KG1 (cell line): ENCODE measurements around the gene KIF27.
"Not testable (repeated sequence)": the region's sequence is repeated elsewhere in the genome, so short reads cannot be mapped to it uniquely, and the experiment has no call there.

Source experiments
- DNase-seq: peaks from one replicate; lab custom pipeline; 2025; lab: John Stamatoyannopoulos, UW

Gene KIF27

DNA sequence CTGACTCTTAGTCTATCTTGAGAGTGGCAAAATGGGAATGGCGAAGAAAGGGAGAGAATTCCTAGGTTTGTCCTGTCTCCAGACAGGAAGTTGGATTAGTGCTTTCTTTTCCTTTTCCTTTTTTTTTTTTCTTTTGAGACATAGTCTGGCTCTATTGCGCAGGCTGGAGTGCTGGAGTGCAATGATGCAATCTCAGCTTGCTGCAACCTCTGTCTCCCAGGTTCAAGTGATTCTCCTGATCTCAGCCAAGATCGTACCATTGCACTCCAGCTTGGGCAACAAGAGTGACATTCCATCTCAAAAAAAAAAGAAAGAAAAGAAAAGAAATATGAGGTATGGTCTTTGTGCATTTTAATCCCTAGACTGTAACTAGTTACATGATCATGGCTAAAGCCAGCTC, 12.6 kb upstream of the KIF27 start:
- DNase-seq = no peak

DNA sequence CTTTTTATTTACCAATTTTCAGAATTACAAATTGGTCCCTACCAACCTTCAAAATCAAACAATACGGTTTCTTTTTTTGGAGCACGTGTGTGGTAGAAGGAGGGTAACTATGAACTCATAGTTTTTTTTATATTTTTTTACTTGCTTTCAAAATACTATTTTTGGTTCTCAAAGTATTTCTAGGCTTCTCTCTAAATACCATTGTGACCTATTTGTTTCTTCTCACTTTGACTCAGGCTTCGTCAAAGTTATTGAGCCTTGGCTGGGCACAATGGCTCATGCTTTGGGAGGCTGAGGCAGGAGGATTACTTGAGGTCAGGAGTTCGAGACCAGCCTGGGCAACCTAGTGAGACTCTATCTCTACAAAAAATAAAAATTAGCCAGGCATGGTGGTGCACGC, 11.6 kb upstream of the KIF27 start:
- DNase-seq = no peak

DNA sequence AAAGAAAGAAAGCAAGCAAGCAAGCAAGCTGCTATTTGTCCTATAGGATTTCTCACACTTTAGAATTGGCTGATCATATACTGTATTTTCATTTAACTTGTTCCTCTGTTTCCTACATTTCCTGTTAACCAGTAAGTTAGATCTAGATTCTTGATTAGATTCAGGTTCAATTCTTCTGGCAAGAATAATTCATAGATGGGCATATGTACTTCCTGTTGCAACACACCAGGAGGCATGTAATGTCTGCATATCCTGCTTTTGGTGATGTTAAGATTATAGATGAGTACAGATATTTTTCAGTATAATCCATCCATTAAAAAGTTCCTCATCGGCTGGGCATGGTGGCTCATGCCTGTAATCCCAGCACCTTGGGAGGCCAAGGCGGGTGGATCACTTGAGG, 10.8 kb upstream of the KIF27 start:
- no peak for DNase-seq

DNA sequence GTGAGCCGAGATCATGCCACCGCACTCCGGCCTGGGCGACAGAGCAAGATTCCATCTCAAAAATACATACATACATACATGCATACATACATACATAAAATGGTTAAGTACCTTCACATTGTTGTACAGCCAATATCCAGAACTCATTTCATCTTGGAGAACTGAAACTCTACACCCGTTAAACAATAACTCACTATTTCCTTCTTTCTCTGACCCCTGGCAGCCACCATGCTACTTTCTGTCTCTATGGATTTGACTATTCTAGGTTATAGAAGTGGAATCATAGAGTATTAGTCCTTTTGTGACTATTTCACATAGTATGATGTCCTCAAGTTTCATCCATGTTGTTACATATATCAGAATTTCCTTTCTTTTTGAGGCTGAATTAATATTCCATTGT, 9.6 kb upstream of the KIF27 start:
- DNase-seq = no peak

DNA sequence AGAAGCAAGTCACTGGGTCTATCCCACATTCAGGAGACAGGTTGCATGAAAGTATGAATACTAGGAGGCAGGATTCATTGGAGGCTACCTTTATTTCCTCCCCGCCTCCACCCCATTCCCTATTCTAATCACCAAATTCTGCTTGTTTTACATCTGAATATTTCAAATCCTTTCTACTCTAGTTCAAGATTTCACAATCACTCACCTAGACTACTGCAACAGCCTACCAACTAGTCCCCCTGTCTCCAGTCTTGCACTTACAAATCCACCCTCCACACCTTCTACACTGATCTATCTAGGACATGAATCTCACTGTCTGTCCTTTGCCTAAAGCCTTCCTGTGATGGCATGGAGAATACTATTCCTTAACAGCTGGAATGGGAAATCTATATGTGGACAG, 6.4 kb upstream of the KIF27 start:
- no peak for DNase-seq

DNA sequence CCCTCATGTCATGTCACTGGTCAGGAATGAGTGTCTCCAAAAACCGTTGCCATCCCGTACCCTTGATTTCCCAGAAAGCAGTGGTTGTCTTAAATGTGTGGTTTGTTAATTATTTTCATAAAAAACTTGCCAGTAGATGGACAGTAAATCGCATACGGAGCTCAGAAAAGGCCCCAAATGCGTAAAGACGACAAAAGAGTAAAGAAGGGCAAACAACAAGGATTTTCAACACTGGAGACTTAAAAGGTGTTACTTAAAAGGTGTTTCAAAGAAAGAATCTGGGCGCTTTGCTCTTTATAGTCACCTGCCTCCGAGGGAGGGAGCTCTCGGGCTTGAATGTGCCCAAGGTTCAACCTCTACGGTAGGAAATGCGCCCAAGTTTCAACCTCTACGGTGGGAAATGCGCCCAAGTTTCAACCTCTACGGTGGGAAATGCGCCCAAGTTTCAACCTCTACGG, 734 bp downstream of the KIF27 start:
- no peak for DNase-seq

DNA sequence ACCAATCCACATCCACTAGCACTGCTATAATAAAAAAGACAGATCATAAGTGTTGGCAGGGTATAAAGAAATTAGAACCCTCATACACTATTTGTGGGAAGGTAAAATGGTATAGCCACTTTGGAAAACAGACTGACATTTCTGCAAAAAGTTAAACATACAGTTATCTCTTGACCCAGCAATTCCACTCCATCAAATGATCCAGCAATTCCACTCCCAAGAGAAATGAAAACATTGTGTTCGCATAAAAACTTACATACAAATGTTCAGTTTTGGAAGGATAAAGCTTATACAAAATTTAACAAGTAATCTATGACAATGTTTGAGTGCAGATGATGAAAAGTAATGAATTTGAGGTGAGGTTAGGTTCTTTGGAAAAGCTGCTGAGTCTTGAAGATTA, 2.1 kb downstream of the KIF27 start:
- DNase-seq = no peak

DNA sequence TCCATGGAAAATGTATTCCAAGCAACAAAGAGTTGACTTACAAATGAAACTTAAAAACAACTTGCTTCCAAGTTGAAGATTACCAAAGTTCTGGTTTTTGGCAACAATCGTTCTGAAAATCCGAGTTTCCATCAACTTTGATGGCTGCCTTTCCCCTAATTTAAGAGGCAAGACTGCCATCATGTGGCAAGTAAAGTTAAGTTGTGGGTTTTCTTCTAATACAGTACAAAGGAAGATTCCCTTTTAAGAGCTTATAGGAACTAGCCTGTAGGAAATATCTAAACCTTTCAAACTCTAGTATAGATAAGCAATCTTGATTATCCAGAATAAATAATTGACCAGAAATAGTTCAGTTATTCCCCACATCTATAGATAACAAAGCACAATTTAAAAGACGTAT, 9.0 kb downstream of the KIF27 start:
- not testable (repeated sequence) for DNase-seq

DNA sequence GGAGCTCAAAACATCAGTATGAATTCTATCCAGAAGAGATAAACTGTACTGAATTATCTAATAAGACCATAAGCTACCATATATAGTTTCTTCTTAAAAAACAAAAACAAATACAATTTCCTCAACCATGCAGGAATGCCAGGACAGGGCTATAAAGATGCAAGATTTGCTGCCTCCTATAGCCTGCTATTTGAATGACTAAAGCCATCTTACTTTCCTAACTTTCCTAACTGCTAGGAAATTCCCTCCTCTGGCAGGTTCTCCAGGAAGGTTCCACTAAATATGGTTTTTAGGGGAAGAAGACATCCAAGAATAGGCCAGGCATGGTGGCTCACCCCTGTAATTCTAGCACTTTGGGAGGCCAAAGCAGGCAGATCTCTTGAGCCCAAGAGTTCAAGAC, 15.1 kb downstream of the KIF27 start:
- no peak for DNase-seq

DNA sequence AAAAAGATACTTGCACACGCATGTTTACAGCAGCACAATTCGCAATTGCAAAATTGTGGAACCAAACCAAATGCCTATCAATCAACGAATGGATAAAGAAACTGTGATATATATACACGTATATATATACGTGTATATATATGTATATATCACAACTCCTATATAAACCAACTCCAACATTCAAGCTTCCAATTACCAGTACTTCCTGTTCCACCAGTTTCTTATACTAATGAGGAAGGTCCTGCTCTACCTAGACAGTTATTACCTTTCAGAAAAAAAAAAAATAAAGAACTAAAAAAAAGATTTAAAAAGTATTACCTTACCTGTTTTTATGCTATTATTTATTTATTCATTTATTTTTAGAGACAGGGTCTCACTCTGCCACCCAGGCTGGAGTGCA, 20.6 kb downstream of the KIF27 start:
- DNase-seq = not testable (repeated sequence)

DNA sequence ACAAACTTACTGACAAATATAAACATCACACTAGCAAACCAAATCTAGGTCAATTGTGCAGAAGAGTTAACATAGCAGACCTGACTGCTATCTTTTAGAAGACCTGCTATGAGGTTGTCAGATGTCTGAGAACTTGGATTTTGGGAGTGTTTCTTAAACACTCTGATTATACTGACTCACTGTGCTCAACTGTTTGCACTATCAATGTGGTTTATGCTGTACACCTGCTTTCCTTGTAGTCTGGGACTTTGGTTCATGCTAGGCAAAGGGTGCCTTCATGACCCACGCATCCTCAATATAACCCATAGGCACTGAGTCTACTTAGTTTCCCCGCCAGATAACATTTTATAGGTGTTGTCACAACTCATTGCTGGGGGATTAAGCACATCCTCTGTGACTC, 26.9 kb downstream of the KIF27 start:
- DNase-seq = not testable (repeated sequence)

DNA sequence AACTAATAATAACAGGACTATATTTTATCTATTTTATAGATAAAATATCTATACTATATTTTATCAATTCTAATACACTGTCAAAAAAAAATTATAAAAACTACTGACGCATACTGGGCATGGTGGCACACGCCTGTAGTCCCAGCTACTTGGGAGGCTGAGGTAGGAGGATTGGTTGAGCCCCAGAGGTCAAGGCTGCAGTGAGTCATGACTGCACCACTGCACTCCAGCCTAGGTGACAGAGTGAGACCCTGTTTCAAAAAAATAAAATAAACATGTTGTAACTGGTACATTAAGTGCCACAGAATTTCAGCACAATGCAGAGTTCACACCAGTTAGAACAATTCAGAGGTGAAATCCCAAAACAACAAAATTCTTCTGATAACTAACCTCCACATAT, 34.7 kb downstream of the KIF27 start:
- not testable (repeated sequence) for DNase-seq

DNA sequence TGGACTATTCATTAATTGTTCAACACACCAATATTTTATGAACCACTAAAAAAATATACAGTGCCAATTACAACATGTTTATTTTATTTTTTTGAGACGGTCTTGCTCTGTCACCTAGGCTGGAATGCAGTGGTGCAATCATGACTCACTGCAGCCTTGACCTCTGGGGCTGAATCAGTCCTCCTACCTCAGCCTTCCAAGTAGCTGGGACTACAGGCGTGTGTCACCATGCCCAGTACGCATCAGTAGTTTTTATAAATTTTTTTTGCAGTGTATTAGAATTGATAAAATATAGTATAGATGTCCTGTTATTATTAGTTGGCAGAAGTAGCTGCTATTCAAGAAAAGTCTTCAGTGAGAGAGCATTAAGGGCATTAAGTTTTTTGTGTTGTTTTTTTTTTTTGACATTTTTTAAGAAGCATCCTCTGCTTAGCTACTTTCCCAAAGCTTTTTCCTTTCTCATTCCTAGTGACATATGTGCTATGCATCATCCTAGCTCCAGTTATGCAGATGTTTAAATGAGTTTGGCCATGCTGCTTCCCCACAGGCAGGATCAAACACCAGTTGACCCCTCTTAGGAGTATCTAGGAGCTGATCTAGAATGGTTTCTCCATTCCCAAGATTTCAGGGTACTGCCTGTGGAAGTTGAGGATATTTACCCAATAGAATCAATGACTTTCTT, 35.5 kb downstream of the KIF27 start:
- DNase-seq = not testable (repeated sequence)

DNA sequence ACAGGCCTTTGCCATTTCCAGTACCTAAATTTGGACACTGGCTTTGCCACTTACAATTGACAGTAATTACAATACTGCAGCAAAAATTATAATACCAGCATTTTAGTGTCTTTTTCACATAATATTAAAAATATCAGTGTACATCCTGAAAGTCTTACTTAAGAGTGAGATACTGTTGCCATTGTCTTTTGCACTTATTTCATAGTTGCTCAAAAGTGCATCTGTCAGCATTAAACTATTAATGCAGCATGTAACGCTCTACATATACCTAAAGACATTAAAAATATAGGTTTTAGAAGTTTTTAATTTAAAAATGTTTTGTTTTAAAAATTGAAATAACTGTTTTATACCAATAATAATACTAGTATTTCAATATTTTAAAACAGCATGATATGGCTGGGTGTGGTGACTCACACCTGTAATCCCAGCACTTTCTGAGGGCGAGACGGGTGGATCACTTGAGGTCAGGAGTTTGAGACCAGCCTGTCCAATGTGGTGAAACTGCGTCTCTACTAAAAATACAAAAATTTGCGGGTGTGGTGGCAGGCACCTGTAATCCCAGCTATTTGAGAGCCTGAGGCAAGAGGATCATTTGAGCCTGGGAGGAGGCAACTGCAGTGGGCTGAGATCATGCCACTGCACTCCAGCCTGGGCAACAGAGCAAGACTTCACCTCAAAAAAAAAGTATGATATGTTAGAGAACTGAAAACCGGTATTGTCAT, 39.4 kb downstream of the KIF27 start:
- not testable (repeated sequence) for DNase-seq

DNA sequence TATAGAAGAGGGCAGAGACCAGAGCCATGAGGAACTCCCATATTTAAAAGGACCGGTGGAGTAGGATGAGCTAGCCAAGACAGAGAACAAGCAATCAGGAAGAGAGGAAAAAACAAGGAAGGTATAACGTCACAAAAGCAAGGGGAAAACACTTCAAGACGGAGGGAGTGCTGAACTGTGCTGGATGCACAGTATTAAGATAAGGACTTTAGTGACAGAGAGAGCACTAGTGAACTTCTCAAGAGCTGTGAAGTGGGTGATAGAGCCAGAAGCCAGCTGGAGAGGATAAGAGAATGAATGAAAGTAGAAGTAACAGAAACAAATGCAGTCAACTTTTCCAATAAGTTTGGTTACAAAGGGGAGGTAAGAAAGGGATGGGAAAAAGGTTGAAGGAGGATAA, 45.7 kb downstream of the KIF27 start:
- not testable (repeated sequence) for DNase-seq

DNA sequence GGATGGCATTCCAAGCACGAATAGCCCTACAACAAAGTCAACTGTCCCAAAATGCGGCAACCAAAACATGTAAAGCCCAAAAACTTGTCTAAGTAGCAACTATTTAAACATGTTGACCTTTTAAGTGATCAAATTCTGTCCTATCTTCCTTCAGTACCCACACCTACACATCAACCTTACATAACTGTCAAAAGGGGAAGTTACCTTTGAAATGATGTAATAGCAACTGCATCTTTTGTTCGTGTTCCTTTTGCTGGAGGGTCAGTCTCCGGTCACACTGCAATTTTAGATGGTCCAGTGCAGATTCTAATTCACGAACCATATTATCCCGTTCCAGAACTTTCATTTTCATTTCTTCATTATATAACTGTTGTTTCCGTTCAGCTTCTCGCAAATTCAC, 71.3 kb downstream of the KIF27 start:
- not testable (repeated sequence) for DNase-seq

DNA sequence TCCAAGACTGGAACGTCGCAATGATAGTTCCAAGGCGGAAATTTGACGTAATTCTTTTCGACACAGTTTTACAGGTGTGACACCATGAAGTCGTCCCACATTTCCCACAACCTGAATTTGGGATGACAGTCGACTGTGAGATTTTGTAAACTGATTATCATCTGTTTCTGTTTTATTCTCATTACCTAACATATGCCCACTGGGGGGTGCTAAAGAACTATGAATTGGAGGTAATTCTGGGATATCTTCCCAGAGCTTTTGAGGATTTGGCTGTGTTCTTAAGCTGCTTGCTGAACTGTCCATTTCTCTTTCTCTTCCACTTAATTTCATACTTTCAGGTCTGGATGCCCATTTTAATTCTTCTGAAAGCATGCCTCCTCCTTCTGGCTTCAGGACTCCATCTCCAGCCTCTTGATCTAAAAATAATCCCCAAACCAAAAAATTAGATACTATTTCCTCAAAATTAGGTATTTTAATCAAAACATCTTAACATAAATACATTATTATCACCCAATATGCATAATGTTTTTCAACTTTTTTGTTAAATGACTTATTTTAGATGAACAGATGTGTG, 84.1 kb downstream of the KIF27 start:
- DNase-seq = not testable (repeated sequence)

DNA sequence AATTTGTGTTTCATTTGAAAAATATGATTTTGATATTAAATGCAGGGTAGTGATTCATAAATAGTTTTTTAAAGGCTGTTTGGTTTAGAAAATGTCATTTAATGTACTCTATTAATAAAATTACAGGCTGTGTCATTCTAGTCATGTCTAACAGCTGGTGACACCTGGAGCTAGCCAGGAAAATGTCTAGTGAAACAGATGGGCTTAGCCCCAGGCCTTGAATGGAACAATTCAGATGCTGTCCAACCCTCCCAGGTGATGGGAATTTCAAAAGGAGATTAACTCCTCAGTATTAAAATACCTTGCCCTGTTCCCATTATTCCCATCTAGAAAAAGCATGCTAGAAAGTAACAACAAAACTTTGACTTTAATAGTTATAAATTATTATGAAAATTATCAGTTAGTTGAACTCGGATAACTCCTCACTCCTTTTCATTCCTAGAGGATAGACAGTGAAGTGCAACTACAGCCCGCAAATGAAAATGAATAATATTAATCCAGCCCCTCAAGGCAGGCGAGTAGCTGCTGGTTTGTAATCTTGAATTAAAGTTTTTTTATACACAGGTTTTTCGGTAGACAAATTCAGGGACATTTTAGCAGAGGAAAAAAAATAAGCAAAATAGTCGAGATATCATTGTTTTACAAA, 90.7 kb downstream of the KIF27 start:
- not testable (repeated sequence) for DNase-seq

DNA sequence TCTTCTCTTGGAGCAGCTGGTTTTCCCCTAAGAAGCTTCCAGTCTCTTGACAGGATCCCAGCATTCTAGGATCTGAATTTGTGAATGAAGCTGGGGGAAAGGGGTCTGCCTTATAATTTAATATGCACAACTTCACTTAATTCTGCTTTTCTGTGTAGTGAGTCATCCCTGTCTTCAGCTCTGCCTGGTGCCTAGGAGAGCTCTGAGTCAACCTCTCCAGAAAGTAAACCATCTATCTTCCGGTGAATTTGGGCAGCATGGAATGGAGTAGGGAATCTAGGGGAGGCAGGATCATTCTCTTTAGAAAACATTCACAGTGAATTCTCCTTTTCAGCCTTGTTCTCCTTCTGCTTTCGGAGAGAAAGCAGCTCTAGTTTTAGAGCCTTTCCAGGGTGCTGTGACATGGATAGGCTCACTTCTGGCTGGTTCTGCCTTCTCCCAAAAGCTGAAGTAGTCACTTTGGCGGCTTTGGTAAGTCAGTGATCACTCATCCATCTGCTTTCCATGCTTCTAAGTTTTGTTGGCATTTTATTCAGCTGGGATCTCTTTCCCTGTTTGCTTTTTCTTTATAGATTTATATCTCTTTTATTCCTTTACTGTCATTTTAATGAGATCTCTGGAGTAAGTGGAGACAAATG, 96.1 kb downstream of the KIF27 start:
- DNase-seq = not testable (repeated sequence)

DNA sequence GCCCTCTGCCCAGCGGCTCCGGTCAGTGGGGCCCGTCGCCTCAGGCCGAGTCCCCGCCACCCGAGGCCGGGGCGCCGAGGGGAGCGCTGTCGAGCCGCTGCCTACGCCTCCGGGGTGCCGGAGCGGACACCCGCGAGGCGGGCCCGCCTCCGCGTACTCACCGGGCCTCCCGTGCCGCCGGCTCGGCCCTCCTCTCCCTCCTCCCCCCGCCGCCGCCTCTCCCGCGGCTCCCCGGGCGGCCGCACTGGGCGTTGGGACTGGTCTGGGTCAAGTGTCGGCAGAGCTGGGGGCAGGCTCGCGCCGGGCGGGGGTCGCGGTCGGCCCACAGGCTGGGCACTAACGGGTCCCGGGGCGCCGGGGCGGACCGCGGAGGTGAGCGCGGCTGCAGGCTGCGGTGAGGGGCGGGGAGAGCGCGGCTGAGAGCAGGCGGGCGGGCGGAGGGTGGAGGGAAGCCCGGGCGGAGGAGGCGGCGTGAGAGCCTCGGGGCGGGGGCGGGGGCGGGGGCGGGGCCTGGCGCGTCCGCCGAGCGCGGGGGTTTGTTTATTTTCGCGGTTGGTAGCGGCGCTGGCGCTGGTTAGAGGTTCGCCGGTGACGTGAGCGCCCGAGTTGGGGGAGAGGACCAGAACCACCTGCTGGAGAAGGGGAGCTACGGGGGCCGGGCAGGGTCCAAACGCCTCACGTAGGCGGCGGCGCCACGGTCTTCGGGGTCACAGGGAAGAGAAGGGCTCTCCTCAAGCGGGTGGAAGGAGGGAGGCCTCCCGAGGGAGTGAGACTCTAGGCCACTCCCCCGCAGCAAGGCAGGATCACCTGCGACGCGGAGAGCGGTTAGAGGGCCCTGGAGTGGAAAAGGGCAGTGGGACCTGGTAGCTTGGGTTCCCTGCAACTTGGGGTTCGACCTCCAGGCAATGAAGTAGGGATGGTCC, 103.6 kb downstream of the KIF27 start, which contains the start of gene GKAP1:
GKAP1 (minus strand) TSS at position 414 of the 923 bp plus-strand sequence. CDS start 11,252 bp downstream, outside the sequence.
- DNase-seq = not testable (repeated sequence)

DNA sequence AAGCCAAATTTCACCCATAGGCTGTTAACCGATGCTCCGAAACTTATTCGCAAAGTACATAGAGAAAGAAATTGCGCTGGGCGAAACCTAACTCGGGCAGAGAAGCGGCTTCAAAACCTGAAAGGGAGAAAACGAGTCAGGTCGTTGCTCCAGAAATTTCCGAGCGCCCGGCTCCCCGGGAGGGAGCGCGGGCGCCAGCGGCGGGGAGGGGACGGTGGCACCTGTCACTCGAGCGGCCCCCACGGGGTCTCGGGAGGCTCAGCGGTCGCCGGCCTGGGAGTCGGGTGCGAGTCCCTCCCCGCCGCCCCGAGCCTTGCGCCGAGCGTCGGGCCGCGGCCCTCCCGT, 104.2 kb downstream of the KIF27 start:
- DNase-seq = not testable (repeated sequence)
